Esophagus muscularis mucosa (tissue), 4 donors: ENCODE results near the gene HMGA1. TPM values are rescaled to one million over a fixed set of nuclear protein-coding genes. Genes with fewer than 3 reads are reported as not detected.
A peak's percentile ranks its signal among the peaks of the same experiment; 100 is the strongest.
"Not testable (repeated sequence)": the region's sequence is repeated elsewhere in the genome, so short reads cannot be mapped to it uniquely, and the experiment has no call there.

Experiments used
- DNase-seq: peaks from one replicate; pipeline ENCODE4 v3.0.0-alpha.2; 2017; ENCODE audit errors: extremely low spot score
- H3K27ac ChIP-seq, 4 donors: fragments of 200-600 bp; sonication (generic); replicated peaks in 1 of 4; 1 replicate in 3 of 4; 2 replicates in 1 of 4; pipeline ENCODE4 v1.5.1; 2016 to 2019; ENCODE audit warnings: mild to moderate bottlenecking in 1 of 4
- H3K27me3 ChIP-seq, 4 donors: fragments of 200-600 bp; sonication (generic); one replicate each; pipeline versions ENCODE4 v1.5.1 to v1.6.0; 2016 to 2019
- H3K36me3 ChIP-seq, 4 donors: fragments of 200-600 bp; sonication (generic); one replicate each; pipeline ENCODE4 v1.5.1; 2016 to 2019
- H3K4me1 ChIP-seq, 4 donors: fragments of 200-600 bp; sonication (generic); one replicate each; pipeline ENCODE4 v1.5.1; 2016 to 2019
- H3K4me3 ChIP-seq, 4 donors: fragments of 200-600 bp; sonication (generic); 1 replicate in 2 of 4; 2 replicates in 2 of 4; pipeline ENCODE4 v1.5.1; 2016 to 2019; ENCODE audit warnings: mild to moderate bottlenecking in 4 of 4, moderate library complexity in 1 of 4
- H3K9me3 ChIP-seq, 4 donors: fragments of 200-600 bp; sonication (generic); 1 replicate in 3 of 4; 2 replicates in 1 of 4; pipeline ENCODE4 v1.5.1; 2016 to 2019
- EP300 ChIP-seq: sonication (generic); formaldehyde crosslinking; IDR thresholded peaks from one replicate; pipeline ENCODE4 v1.6.1; 2017; ENCODE audit warnings: antibody characterized with exemption
- POLR2A ChIP-seq: fragments of 450-650 bp; IDR thresholded peaks from one replicate; pipeline ENCODE4 v1.6.1; 2017; ENCODE audit warnings: antibody characterized with exemption, moderate library complexity, mild to moderate bottlenecking, low read depth
- POLR2AphosphoS5 ChIP-seq, 2 donors: sonication (generic); formaldehyde crosslinking; IDR thresholded peaks; one replicate each; pipeline ENCODE4 v1.6.1; 2017; ENCODE audit warnings: antibody characterized with exemption in 2 of 2
- WGBS: methylation state at CpG from one replicate; pipeline ENCODE4 v1.1.5; 2018; 5-methylcytosine and 5-hydroxymethylcytosine counted together
- intact Hi-C: fragments of 100-400 bp; cut with DNase I; formaldehyde crosslinking; loops from one replicate; pipeline ENCODE4 v1.15.1; 2023
- total RNA-seq, 4 donors: library from RNA; depleted of rRNA; stranded (reverse); fragments of >200 nt; gene quantifications; one replicate each; pipeline versions ENCODE4 v1.1.0 to v1.2.1, GENCODE V29; 2016
- TF ChIP-seq, protein P1 (sequence below), 3 experiments: fragments of 200-600 bp in 2 of 3; fragments of 450-650 bp in 1 of 3; sonication (generic) in 2 of 3; IDR thresholded peaks; one replicate each; pipeline ENCODE4 v1.5.1; 2017 to 2019; ENCODE audit warnings: antibody characterized with exemption in 3 of 3, mild to moderate bottlenecking in 2 of 3, moderate library complexity in 1 of 3

HMGA1 gene
- total RNA-seq, 4 donors from 2014 or later: 8.3 to 27.2 (median 17.5) TPM

DNA sequence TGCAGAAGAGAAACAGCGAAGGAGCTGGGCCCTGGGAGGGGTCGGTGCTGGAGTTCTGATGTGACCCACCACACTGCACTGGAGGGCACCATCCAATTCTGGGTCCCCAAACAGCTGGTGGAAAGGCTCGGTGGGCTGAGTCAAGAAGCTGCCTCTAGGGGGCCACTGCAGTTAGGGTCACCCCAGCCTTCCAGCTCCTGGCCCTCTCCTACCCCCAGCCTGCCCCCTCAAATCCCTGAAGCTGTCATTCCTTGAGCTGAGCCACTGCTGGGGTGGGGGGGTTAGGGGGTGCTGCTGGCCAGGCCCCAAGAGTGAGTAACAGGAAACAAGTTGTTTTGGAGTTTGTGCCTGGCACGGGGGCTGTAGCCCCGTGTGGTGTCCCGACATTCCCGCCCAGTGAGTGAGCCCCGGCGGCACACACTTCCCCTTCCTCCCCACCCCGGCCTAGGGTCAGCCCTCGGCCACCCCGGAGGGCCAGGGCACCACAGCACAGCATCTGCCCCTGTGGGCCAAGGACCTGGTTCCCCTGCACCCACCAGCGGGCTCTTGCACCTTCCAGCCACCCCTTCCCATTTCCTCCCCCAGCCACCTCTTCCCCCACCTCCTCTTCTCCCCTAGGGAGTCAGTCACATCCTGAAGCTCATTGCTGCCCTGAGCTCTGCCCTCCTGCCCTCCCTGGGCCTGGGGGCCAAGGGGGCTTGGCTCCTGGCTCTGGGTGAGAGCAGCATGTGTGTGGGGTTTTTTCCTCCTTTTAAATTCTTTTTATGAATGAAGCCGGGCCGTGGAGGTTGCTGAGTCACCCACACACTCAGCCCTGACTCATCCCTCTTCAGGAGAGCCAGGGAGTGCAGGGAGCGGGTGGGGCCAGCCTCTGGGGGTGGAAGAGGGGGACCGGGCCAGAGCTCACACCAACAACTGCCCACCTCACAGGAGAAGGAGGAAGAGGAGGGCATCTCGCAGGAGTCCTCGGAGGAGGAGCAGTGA is 7.5 kb downstream of the HMGA1 start:
- Histone ChIP-seq H3K4me1 (peaks cover 25 to 47% (median 37%) of the 10 kb centered on the region in 4 donors), H3K36me3 (peaks cover 6 to 22% (median 18%) of the 10 kb centered on the region in 4 donors), H3K27ac (peak overlapping the region; percentile 65 to 75 (median 66)), H3K27me3 (no peaks in the 10 kb centered on the region), H3K9me3 (no peaks in the 10 kb centered on the region), H3K4me3 (peak overlapping the region in 2 of 4 donors; percentile 11 to 25)
- intact Hi-C loops: loop anchor here (10.0 kb wide), 1 partner anchor 361 kb away; no protein-coding TSS in a partner anchor
- WGBS: 28% methylated on average over 11 of the region's 19 CpGs
- TF ChIP-seq, protein P1, sequence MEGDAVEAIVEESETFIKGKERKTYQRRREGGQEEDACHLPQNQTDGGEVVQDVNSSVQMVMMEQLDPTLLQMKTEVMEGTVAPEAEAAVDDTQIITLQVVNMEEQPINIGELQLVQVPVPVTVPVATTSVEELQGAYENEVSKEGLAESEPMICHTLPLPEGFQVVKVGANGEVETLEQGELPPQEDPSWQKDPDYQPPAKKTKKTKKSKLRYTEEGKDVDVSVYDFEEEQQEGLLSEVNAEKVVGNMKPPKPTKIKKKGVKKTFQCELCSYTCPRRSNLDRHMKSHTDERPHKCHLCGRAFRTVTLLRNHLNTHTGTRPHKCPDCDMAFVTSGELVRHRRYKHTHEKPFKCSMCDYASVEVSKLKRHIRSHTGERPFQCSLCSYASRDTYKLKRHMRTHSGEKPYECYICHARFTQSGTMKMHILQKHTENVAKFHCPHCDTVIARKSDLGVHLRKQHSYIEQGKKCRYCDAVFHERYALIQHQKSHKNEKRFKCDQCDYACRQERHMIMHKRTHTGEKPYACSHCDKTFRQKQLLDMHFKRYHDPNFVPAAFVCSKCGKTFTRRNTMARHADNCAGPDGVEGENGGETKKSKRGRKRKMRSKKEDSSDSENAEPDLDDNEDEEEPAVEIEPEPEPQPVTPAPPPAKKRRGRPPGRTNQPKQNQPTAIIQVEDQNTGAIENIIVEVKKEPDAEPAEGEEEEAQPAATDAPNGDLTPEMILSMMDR (IDR thresholded peaks at IDR 0.05): peak in 2 of 3 experiments; percentile 9 to 10
- peak; percentile 32 to 55 for TF ChIP-seq POLR2AphosphoS5 (IDR thresholded peaks at IDR 0.05)
- TF ChIP-seq POLR2A: no peak
- no peak for DNase-seq

DNA sequence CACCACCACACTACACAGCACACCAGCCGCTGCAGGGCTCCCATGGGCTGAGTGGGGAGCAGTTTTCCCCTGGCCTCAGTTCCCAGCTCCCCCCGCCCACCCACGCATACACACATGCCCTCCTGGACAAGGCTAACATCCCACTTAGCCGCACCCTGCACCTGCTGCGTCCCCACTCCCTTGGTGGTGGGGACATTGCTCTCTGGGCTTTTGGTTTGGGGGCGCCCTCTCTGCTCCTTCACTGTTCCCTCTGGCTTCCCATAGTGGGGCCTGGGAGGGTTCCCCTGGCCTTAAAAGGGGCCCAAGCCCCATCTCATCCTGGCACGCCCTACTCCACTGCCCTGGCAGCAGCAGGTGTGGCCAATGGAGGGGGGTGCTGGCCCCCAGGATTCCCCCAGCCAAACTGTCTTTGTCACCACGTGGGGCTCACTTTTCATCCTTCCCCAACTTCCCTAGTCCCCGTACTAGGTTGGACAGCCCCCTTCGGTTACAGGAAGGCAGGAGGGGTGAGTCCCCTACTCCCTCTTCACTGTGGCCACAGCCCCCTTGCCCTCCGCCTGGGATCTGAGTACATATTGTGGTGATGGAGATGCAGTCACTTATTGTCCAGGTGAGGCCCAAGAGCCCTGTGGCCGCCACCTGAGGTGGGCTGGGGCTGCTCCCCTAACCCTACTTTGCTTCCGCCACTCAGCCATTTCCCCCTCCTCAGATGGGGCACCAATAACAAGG is 8.5 kb downstream of the HMGA1 start:
- H3K4me1 ChIP-seq: peaks cover 33 to 56% (median 45%) of the 10 kb centered on the region in 4 donors
- intact Hi-C loops: loop anchor here (10.0 kb wide), 1 partner anchor 360 kb away; no protein-coding TSS in a partner anchor

DNA sequence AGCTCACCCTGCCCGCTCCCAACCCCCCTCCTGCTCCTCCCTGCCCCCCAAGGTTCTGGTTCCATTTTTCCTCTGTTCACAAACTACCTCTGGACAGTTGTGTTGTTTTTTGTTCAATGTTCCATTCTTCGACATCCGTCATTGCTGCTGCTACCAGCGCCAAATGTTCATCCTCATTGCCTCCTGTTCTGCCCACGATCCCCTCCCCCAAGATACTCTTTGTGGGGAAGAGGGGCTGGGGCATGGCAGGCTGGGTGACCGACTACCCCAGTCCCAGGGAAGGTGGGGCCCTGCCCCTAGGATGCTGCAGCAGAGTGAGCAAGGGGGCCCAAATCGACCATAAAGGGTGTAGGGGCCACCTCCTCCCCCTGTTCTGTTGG is 9.1 kb downstream of the HMGA1 start:
- intact Hi-C loops: loop anchor here (10.0 kb wide), 1 partner anchor 359 kb away; no protein-coding TSS in a partner anchor
- DNase-seq: not testable (repeated sequence)
- 72% methylated on average over 7 of the region's 7 CpGs for WGBS

More for the DNA sequence above, 8.5 kb downstream of the HMGA1 start:
- H3K4me3 ChIP-seq, H3K27me3 ChIP-seq, H3K9me3 ChIP-seq, DNase-seq: not testable (repeated sequence)
- 67% methylated on average over 12 of the region's 13 CpGs for WGBS
- H3K36me3 ChIP-seq: peaks cover 6 to 22% (median 18%) of the 10 kb centered on the region in 4 donors
- peak overlapping the region; percentile 65 to 75 (median 66) for H3K27ac ChIP-seq

DNA sequence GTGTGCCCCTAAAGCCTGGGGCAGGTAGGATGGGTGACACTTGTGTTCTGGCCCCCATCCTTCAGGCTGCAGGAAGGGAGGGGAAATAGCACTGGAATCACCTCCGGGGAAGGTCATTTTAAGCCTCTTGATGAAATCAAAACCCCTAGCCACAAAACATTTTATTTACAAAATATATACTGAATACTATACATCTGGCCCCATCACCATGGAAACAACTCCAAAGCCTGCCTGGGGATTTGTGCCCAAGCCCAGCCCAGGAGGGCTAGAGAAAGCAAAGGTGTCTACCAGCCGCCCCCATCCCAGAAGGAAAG is 9.5 kb downstream of the HMGA1 start:
- no peak overlapping the region for H3K27ac ChIP-seq
- H3K4me1 ChIP-seq: peaks cover 33 to 56% (median 45%) of the 10 kb centered on the region in 4 donors

More for the DNA sequence above, 9.1 kb downstream of the HMGA1 start:
- peaks cover 33 to 56% (median 45%) of the 10 kb centered on the region in 4 donors for H3K4me1 ChIP-seq
- H3K27ac ChIP-seq, H3K9me3 ChIP-seq, H3K4me3 ChIP-seq, H3K27me3 ChIP-seq: not testable (repeated sequence)
- peaks cover 3 to 17% (median 17%) of the 10 kb centered on the region in 4 donors for H3K36me3 ChIP-seq

DNA sequence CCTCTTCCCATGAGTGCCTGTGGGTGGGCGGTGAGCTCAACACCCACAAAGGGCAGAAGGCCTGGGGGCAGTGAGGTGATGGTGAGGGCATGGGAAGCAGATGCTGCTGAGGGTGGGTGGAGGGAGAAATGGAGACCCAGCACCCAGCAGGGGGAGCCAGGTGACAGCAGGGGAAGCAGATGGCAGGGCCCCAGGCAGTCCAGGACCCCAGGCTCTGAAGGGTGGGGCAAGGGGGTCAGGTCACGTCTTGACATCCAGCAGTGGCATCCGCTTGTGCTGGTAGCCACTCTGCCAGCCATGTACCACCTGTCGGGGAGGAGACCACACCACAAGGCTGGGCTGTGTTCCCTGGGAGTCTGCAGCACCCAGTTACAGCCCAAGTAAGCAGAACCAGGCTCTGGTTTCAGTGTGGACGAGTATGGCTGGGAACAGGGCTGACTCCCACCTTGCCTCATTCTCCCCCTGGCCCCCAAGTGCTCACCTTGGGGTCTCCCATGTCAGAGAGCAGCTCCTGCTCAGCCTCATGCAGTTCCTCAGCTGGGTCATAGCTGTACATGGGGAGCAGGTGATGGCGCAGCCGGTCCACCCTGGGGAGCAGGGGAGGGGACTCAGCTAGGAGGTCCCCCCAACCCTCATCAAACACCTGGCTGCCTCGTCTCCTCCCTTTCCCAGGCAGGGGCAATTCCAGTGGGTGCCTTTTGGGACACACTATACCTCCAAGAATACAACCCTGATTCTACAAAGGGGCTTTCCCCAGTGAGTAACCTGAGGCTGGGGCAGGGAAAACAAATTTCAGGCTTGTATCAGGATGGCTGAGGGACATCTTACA is 10.1 kb downstream of the HMGA1 start:
- no peaks in the 10 kb centered on the region for H3K27me3 ChIP-seq
- H3K4me1 ChIP-seq: peaks cover 33 to 56% (median 45%) of the 10 kb centered on the region in 4 donors
- TF ChIP-seq, protein P1 (IDR thresholded peaks at IDR 0.05): peak; percentile 11 to 17 (median 15)
- no peak for TF ChIP-seq POLR2A
- 73% methylated on average over 4 of the region's 8 CpGs for WGBS
- peaks cover 0 to 12% (median 8%) of the 10 kb centered on the region in 4 donors for H3K36me3 ChIP-seq
- no peak for DNase-seq
- H3K9me3 ChIP-seq: no peaks in the 10 kb centered on the region
- peak overlapping the region in 3 of 4 donors; percentile 84 to 91 (median 89) for H3K27ac ChIP-seq
- intact Hi-C loops: loop anchor here (10.0 kb wide), 1 partner anchor 358 kb away; no protein-coding TSS in a partner anchor
- no peak overlapping the region for H3K4me3 ChIP-seq

More for the DNA sequence above, 9.5 kb downstream of the HMGA1 start:
- WGBS: 76% methylated on average over 2 of the region's 2 CpGs
- TF ChIP-seq EP300: no peak
- TF ChIP-seq POLR2A: no peak
- TF ChIP-seq, protein P1 (IDR thresholded peaks at IDR 0.05): no peak
- TF ChIP-seq POLR2AphosphoS5 (IDR thresholded peaks at IDR 0.05): no peak
- Histone ChIP-seq H3K9me3 (no peaks in the 10 kb centered on the region), H3K36me3 (peaks cover 0 to 17% (median 13%) of the 10 kb centered on the region in 4 donors), H3K27me3 (no peaks in the 10 kb centered on the region), H3K4me3 (no peak overlapping the region)
- intact Hi-C loops: loop anchor here (10.0 kb wide), 1 partner anchor 359 kb away; no protein-coding TSS in a partner anchor
- no peak for DNase-seq
